Neural progenitor cell (in vitro differentiated cells): ENCODE data around the gene MPV17L2. TPM values are rescaled to one million over a fixed set of nuclear protein-coding genes. Genes with fewer than 3 reads are reported as not detected.

Experiments
- DNase-seq: peaks from one replicate; pipeline ENCODE4 v3.0.0-alpha.2; 2016; ENCODE audit warnings: low spot score
- H2AFZ ChIP-seq: fragments of 200-600 bp; sonication (generic); replicated peaks from 2 replicates; pipeline ENCODE4 v1.6.1; 2016; ENCODE audit warnings: antibody characterized with exemption
- H3F3A ChIP-seq: fragments of 200-600 bp; sonication (generic); 2 replicates; pipeline ENCODE4 v1.6.1; 2016; ENCODE audit warnings: antibody characterized with exemption, low read depth
- H3K27ac ChIP-seq: fragments of 200-600 bp; sonication (generic); 2 replicates; pipeline ENCODE4 v1.5.1; 2016; ENCODE audit warnings: mild to moderate bottlenecking
- H3K27me3 ChIP-seq: fragments of 200-600 bp; sonication (generic); 2 replicates; pipeline ENCODE4 v1.6.1; 2016; ENCODE audit warnings: mild to moderate bottlenecking, moderate library complexity
- H3K36me3 ChIP-seq: fragments of 200-600 bp; sonication (generic); 2 replicates; pipeline ENCODE4 v1.5.1; 2016
- H3K4me1 ChIP-seq: fragments of 200-600 bp; sonication (generic); 2 replicates; pipeline ENCODE4 v1.6.1; 2016; ENCODE audit warnings: mixed run types
- H3K4me2 ChIP-seq: fragments of 200-600 bp; sonication (generic); 2 replicates; pipeline ENCODE4 v1.6.1; 2016
- H3K4me3 ChIP-seq: fragments of 200-600 bp; sonication (generic); 2 replicates; pipeline ENCODE4 v1.5.1; 2016
- H3K79me2 ChIP-seq: fragments of 200-600 bp; sonication (generic); 2 replicates; pipeline ENCODE4 v1.6.1; 2016; ENCODE audit warnings: low read depth
- H3K9ac ChIP-seq: fragments of 200-600 bp; sonication (generic); 2 replicates; pipeline ENCODE4 v1.6.1; 2016
- H3K9me3 ChIP-seq: fragments of 200-600 bp; sonication (generic); 2 replicates; pipeline ENCODE4 v1.5.1; 2016; ENCODE audit warnings: low read depth
- H4K20me1 ChIP-seq: fragments of 200-600 bp; sonication (generic); 2 replicates; pipeline ENCODE4 v1.6.1; 2016; ENCODE audit warnings: low read depth
- H3K27ac Mint-ChIP-seq: 3 replicates; pipeline ENCODE4 v1.8.0; 2021; ENCODE audit warnings: mixed read lengths
- H3K27me3 Mint-ChIP-seq: 2 replicates; pipeline ENCODE4 v1.8.0; 2022; ENCODE audit warnings: low read depth, mild to moderate bottlenecking, inconsistent platforms, moderate library complexity, mixed read lengths; ENCODE audit not compliant: insufficient read depth
- H3K36me3 Mint-ChIP-seq: 3 replicates; pipeline ENCODE4 v1.8.0; 2021; ENCODE audit warnings: mixed read lengths
- H3K4me1 Mint-ChIP-seq: 3 replicates; pipeline ENCODE4 v1.8.0; 2021; ENCODE audit warnings: mixed read lengths
- H3K4me3 Mint-ChIP-seq: 3 replicates; pipeline ENCODE4 v1.8.0; 2021; ENCODE audit warnings: mild to moderate bottlenecking, moderate library complexity, mixed read lengths
- H3K9me3 Mint-ChIP-seq: 3 replicates; pipeline ENCODE4 v1.8.0; 2020; ENCODE audit warnings: mixed read lengths
- CTCF ChIP-seq: fragments of 200-600 bp; sonication (generic); IDR thresholded peaks from 2 replicates; pipeline ENCODE4 v1.5.1; 2017; ENCODE audit warnings: antibody characterized with exemption, mild to moderate bottlenecking
- EZH2 ChIP-seq: fragments of 200-600 bp; sonication (generic); IDR thresholded peaks from 2 replicates; pipeline ENCODE4 v1.6.1; 2017; ENCODE audit warnings: antibody characterized with exemption, mild to moderate bottlenecking, moderate library complexity
- EZH2phosphoT487 ChIP-seq: fragments of 200-600 bp; sonication (generic); IDR thresholded peaks from 2 replicates; pipeline ENCODE4 v1.6.1; 2017; ENCODE audit warnings: antibody characterized with exemption
- total RNA-seq: library from RNA; depleted of rRNA; stranded (reverse); fragments of >200 nt; gene quantifications from 2 replicates; pipeline ENCODE4 v1.2.3, GENCODE V29; 2015; ENCODE audit warnings: low replicate concordance

Gene MPV17L2
- total RNA-seq, 1 donor from 2014 or later: 28.1 TPM

GRCh38 chr19:18218600-18218999, 25.6 kb downstream of the MPV17L2 start:
- peaks cover 7% of the 10 kb centered on the region for H3K4me1 Mint-ChIP-seq
- Histone ChIP-seq H3K79me2 (no peaks in the 10 kb centered on the region), H3K27me3 (peaks cover 28% of the 10 kb centered on the region), H3K36me3 (no peaks in the 10 kb centered on the region), H3K4me2 (no peak overlapping the region), H3K4me3 (no peak overlapping the region), H2AFZ (no peak overlapping the region), H3K27ac (no peak overlapping the region), H3F3A (peaks cover 8% of the 10 kb centered on the region), H3K9me3 (no peaks in the 10 kb centered on the region), H3K4me1 (no peaks in the 10 kb centered on the region), H4K20me1 (peaks cover 3% of the 10 kb centered on the region), H3K9ac (no peak overlapping the region)
- no peaks in the 10 kb centered on the region for H3K36me3 Mint-ChIP-seq
- H3K9me3 Mint-ChIP-seq: no peaks in the 10 kb centered on the region
- DNase-seq: no peak
- peak overlapping the region; percentile 58 for H3K27ac Mint-ChIP-seq
- peaks cover 35% of the 10 kb centered on the region for H3K27me3 Mint-ChIP-seq
- H3K4me3 Mint-ChIP-seq: peak overlapping the region; percentile 36
- TF ChIP-seq EZH2phosphoT487 (no peak), EZH2 (no peak), CTCF (no peak)

GRCh38 chr19:18219911-18220631, 27.1 kb downstream of the MPV17L2 start:
- H3K4me3 ChIP-seq: no peak overlapping the region
- peaks cover 16% of the 10 kb centered on the region for H3F3A ChIP-seq
- H3K9me3 ChIP-seq: no peaks in the 10 kb centered on the region
- no peak overlapping the region for H2AFZ ChIP-seq
- no peak for DNase-seq
- Mint-ChIP-seq H3K9me3 (no peaks in the 10 kb centered on the region), H3K4me1 (peaks cover 13% of the 10 kb centered on the region), H3K27ac (no peak overlapping the region), H3K36me3 (no peaks in the 10 kb centered on the region), H3K27me3 (peaks cover 39% of the 10 kb centered on the region), H3K4me3 (no peak overlapping the region)
- peaks cover 34% of the 10 kb centered on the region for H3K27me3 ChIP-seq
- no peak overlapping the region for H3K9ac ChIP-seq
- no peaks in the 10 kb centered on the region for H3K79me2 ChIP-seq
- peaks cover 6% of the 10 kb centered on the region for H4K20me1 ChIP-seq
- no peaks in the 10 kb centered on the region for H3K36me3 ChIP-seq
- no peak overlapping the region for H3K27ac ChIP-seq
- H3K4me1 ChIP-seq: peaks cover 3% of the 10 kb centered on the region
- no peak for TF ChIP-seq EZH2phosphoT487
- peak overlapping the region; percentile 42 for H3K4me2 ChIP-seq

DNA sequence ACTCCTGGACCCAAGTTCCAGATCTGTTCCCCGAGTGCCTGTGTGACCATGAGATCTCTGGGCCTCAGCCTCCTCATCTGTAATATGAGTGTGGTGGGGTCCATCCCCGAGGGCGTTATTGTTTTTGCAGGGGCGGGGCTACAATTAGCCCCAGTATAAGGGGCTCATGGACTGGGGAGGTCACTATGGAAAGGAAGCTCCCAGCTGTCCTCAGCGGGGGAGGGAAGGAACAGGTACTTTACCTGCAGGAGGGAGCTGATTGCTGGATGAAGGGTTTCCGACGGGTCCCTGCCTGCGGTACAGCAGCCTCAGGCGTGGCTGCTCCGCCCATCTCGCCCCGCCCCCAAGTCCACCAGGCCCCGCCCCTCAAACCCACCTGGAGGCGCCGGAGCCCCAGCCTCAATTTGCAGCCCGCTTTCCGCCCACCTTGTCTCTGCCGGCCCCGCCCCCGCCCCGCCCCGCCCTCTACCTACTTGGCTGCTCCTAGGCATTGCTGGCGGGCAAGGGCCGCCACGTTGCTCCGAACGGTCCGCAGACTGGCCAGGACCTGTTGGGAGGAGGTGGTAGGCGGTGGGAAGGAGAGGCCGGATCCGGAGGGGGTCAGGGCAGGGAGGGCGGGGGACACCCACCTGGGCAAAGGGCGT, 27.7 kb downstream of the MPV17L2 start:
- peaks cover 22% of the 10 kb centered on the region for H3F3A ChIP-seq
- Mint-ChIP-seq H3K36me3 (no peaks in the 10 kb centered on the region), H3K9me3 (no peaks in the 10 kb centered on the region), H3K27me3 (peaks cover 43% of the 10 kb centered on the region), H3K4me3 (no peak overlapping the region), H3K27ac (no peak overlapping the region), H3K4me1 (peaks cover 14% of the 10 kb centered on the region)
- H4K20me1 ChIP-seq: peaks cover 13% of the 10 kb centered on the region
- H2AFZ ChIP-seq: no peak overlapping the region
- H3K9me3 ChIP-seq: no peaks in the 10 kb centered on the region
- no peak for TF ChIP-seq EZH2
- no peak for TF ChIP-seq EZH2phosphoT487
- TF ChIP-seq CTCF: no peak
- no peak overlapping the region for H3K4me3 ChIP-seq
- peak overlapping the region; percentile 42 for H3K4me2 ChIP-seq
- H3K27me3 ChIP-seq: peaks cover 40% of the 10 kb centered on the region
- H3K79me2 ChIP-seq: no peaks in the 10 kb centered on the region
- peak; percentile 78 for DNase-seq
- H3K4me1 ChIP-seq: peaks cover 4% of the 10 kb centered on the region
- H3K27ac ChIP-seq: no peak overlapping the region
- H3K9ac ChIP-seq: no peak overlapping the region
- no peaks in the 10 kb centered on the region for H3K36me3 ChIP-seq
